Measurements from ENCODE around the gene C11orf65.

The C11orf65 gene, protein sequence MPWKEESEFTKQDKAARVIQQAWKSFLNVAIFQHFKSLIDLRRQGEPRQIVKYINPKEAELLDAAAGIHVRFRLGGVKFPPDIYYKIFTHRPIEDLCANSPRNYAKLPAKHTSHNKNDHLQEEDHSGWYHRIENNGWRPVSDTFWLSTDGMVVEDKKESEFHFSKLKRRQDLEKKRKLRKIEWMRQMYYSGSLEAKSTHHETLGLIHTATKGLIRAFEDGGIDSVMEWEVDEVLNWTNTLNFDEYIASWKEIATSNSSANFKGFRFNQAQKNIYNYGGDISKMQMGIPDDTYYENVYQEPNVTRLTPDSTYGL

DNA sequence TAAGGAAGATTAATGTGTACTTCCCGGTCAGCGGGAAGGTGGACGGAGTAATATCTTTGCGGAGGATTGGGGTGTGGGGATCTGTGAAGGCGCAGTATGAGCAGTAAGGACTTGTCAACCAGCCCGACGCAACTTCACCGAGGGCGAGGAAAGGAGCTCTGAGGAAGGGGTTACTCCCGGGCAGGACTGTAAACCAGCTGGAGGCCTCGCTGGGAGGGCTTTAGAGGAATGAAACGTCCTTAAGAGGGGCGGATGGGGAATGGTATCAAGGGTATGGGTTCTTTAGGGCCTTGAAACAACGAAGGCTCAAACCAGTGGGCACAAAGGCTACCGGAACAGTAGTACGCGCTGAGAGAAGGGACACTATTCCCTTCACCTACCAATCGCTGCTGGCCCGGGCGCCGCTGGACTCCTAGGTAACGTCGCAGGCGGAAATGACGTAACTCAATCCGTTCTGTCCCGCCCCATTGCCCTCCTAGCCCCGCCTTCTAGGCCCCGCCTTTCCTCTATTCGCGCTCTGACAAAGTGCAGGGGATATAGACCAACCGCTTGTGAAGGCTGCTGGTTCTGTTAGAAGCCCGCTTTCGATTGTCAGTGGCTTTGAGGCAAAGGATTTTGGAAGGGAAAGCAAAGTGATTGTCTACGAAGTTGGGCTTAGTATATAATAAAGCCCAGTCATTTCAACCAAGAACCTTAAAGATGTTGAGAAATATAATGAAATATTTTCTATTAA is at the start of gene C11orf65:
Gene C11orf65, minus strand, starts transcription at position 439 of the 733 bp plus-strand sequence. CDS start 5,970 bp downstream, outside the sequence.
- peak; percentile 98 for FAIRE-seq

DNA sequence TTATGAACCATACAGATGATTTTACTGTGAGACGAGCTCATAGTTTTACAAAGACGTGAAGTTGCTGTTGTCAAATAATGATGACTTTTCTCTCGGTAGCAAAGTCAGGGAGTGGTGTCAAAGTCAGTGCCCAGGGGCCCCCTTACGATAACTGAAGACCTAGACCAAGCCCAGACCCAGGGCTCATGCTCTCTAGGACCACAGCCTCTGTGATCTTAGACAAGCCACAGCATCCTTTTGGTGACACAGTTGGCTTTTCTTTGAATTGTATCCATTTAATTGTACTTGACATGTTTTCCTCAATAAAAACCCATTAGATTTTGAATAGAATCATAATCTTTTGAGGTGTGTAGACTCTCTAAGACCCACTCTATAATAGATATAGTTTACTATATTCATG is 48.8 kb upstream of the C11orf65 start:
- no peak for FAIRE-seq

DNA sequence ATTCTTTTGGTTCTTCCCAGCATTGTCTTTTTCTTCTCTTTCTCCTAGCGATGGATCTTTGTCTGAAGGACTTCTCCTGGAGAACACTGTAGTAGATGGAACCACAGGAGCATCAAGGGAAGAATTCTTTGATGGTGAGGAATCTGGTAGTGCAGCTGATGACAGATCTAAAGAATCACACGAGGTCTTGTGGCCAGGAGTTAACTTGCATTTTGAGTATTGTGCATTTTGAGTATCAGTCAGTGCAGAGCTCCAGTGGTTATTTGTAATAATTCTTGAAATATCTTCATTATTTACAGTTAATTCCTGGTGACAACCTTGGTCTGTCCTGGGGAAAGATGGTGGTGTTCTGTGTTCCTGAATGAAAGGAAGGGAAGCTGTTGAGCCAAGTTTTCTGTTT is 45.4 kb upstream of the C11orf65 start:
- no peak for FAIRE-seq

DNA sequence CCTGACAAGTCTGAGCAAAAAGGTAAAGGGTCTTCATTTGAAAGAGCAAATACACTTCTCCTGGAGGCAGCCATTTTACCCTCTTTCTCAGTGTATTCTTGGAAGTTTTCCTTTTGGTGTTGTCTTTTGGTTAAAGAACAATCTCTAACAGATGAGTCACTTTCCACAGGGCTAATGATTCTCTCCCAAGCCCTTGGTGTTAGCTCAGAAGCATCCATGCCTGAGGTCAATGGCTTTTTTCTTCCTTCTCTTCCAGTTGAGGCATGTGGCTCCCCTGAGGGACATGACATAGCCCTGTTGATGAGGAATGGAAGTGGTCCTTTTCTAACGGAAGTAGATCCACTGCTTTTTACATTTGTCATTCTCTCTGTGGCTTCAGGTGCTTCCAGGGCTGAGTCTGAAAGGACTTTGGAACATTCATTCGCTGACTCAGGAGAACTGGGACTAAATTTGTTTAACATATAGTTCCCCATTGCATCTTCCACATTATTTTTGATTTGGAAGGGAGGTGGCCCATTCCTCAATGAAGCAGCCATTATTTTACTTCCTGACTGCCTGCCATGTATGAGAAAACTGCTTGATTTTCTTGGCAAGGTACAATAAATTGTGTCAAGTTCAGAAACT is 44.6 kb upstream of the C11orf65 start:
- FAIRE-seq: no peak

DNA sequence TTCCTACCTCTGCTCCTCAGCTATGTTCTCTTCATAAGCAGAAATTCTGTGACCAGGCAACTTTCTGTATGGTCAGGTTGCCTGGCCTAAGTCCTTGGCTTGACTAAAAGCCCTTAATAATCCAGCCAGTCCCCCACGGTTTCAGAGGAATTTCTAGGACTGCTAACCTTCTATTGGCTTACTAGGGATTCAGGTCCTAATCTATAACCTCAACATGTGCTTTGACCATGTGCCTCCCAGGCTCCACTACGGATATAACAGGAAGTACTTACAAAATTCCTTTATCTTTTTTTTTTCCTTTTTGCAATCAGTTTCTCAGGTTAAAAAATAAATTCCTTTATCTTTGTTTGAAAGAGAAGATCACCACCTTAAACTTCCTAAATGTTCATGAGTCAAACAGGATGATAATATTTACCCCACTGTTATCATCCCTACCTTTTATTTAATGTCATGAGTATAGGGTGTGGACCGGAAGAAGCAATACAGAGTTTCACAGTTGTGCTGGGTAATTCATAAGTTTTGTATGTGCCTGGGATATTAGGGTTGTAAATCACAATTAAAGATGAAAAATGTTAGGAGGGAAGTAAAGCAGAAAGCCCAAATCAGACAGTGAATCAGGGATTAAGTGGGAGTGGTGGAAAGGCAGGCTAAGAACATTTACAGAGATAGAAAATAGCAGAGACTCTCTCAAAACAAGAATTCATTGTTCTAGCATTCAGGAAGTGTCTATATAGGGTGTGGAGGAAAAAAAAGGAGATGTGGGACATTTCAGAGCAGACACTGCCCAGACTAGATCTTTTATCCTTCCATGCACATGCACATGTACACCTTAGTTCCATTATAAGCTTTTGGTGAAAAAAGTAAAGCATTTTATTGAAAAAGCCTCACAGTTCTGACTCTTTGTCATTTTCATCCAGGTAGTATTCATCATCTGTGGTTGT is 41.6 kb upstream of the C11orf65 start:
- FAIRE-seq: no peak

DNA sequence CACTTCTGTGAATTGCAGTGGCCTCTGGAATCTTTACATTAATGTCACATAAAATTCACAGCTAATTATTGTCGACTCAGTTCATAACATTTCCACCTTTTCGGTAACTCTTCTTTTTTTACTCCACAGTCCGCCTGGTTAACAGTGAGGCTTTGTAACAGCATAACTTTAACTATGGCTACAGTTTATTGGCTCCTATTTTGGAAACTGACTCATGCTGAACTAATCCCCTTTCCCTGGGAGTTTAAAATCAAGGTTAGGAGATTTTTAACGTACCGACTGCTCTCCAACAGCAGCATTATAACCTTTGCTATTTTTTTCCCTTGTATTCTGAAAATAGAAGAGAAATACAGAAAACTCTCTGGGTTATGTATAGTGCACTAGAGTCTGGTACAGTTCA is 34.1 kb upstream of the C11orf65 start:
- no peak for FAIRE-seq

DNA sequence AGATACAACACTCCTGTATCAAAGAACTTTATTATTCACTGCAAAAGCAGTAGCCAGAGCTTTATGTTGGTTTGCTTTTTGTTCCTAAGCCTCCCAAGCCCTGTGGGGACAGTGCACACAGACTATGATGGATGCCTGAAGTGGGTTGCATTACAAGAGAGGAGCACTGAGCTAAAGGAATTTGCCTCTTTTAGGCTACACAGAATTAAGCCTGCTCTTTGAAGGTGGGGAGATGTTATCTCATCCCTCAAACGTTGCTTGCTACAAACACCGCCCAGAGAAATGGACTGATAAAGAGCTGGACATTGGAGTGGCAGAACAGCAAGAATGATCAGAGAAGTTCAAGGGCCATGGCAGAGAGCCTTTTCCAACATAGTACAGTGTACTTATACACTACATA is 33.4 kb upstream of the C11orf65 start:
- no peak for FAIRE-seq

DNA sequence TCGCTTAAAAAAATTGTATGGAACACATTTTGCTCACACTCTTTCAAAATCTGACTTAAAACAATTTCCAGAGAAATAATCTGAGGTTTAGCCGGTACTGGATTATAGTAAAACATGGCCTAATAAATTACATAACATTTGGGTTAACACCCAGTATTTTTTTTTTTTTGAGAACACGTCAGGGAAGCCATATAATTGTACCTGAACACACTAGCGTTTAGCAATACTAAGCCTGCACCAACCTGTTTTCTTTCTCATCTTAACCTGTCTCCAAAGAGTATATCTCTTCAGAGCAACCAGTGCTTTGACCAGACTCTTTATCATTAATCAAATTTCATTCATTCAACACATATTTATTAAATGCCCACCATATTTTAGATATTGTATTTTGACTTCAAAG is 32.8 kb upstream of the C11orf65 start:
- FAIRE-seq: no peak

DNA sequence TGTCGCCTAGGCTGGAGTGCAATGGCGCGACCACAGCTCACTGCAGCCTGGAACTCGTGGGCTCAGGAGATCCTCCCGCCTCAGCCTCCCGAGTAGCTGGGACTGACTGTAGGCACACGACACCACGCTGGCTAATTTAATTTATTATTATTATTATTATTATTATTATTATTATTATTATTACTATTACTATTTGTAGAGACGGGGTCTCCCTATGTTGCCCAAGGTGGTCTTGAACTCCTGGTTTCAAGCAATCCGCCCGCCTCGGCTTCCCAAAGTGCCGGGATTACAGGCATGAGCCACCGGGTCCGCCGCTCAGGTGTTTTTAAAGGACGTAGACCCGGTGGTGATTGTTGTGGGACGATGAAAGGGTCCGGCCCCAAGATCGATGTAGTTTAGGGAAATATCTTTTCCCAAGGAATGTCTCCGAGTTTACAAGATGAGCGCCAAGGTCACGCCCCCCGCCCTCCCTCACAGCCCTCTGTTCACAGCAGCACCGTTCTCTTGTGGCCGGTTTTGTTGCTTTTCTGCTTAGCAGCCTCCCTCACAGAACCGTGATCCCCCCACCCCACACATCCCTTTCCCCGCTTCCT is 31.6 kb upstream of the C11orf65 start:
- FAIRE-seq: no peak

DNA sequence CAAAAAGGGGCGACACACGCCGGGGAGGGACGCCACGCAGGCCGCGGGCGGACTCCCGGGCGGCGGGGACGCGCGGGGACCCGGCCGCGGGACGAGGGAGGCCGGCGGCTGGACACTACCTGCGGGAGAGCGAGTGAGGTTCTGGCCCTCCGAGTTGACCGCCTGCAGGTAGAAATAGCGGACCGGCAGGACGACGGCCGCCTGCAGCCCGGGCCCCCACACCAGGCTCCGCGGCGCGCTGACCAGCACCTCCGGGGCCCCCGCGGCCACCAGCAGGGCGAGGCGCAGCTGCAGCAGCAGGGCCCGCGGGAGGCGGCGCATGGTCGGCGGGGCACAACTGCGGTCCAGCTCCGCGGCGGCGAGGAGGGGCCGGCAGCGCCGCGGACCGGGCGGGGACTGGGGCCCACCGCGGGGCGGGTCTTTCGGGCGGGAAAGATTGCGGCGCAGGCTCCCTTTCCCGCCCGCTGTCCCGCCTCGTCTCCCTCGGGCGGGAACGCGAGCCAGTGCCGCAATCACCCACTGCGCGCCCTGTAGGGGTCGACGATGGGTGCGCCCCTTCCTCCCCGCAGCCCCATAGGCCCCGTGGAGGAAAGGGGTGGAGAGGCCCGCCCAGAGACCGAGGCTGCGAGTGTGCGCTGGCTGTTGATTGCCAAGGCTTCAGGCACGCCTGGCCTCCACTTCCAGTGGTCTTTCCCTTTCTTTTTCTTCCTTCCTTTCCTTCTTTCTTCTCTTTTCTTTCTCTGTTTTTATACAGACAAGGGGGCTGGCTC is 30.9 kb upstream of the C11orf65 start, which contains the start of gene POGLUT3:
Gene POGLUT3, minus strand, starts transcription at position 339 of the 770 bp plus-strand sequence. Its CDS starts 18 bp downstream, at position 321.
- FAIRE-seq: no peak

DNA sequence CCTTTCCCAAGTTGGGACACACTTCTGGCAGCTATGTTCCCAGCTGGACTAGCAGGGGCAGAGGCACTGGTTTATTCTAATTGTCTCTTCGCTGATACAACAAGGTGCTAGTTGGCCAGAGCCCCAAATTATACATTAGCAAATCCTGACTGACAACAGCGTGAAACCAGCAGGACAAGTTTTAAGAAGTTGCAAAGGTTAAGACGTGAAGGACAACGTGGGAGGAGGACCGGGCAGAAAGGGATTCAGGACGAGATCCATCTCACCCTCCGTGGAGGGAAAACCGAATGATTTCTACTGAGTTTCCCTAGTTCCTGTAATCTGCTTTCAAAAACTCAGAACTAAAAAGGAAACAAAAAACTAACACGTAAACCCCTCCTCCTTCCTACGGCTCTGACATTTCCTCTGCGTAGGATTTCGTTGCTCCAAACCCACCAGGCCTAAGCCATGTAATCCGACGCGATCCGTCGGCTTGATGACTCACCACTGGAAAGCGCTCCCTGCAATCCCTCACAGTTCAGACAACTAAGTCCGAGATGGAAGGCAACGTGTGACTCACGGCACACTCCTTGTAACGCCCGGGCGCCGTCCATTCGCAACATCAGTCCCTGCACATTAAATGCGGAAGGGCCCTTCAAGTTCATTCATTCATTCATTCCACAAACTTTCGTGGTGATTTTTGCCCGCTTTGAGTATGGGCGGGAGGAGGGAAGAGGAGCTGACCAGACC is 30.2 kb upstream of the C11orf65 start:
- peak; percentile 99 for FAIRE-seq

DNA sequence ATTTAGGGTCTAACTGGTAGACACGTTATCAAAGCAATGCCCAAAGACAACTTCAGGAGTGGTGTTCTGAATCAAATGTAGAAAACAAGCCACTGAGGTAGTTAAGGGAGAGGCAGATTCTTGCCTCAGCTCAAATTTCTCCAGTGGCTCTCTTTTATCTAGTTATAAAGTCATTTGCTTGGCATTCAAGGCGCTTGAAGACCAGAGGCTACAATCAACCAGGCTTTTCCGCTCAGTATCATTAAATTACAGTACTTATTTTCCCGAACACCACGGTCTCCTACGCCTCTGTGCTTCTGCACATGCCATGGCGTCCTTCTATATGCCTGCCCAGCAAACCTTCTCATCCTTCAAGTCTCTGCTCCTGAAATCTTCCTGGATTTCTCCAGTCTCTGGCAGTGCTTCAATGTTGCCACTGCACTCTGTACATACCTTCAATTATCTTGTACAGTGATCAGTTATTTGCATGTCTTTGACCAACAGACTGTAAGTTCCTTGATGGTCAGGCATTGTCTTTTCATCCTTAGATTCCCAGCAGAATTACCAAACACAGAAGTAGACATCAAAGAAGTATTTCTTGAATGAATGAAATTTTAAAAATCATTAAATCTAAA is 29.4 kb upstream of the C11orf65 start:
- no peak for FAIRE-seq

DNA sequence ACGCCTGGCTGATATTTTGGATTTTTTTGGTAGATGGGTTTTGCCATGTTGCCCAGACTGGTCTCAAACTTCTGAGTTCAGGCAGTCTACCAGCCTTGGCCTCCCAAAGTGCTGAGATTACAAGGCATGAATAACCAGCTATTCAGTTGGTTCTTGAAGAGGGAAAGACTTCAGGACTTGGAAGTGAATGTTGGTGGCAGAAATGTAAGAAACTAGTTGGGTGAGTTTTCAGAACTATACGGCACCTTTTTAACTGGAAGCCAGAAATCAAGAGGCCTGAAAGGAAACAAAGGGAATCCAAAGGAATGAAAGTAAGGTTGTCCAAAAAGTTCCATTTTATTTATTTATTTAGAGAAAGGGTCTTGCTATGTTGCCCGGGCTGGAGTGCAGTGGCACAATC is 28.0 kb upstream of the C11orf65 start:
- FAIRE-seq: no peak

DNA sequence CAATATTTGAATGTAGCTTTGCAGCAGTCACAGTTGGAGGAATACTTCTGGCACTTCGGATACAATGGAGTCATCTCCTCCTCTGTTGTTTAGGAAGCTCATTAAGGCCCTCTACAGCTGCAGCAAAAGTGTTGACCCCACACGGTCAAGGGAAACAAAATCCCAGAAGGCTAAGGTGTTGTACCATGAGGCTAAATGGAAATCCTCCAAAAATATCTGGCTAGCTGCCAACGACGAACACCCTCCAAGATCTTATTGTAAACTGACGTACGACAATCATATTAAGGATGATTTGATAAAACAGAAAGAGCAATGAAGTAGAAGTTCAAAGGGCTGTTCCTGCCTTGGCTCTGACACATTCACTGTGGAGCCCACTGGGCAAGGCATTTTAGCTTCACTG is 26.9 kb upstream of the C11orf65 start:
- FAIRE-seq: no peak

DNA sequence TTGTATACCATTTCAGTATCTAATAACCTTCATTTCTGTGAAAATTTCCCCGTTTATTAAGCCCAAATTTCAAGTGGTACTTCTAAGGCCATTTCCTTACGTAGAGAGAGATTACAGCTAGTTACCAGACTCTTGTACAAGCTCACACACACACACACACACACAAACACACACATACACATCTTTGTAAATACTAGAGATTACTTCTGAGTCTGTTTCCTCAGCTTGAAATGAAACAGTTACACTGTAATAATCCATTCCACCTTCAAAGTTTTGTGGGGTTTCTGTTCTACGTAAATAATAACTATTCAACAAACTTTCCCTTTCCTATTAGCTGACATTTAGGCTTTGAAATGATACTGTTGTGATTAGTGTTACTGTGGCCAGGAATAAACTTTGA is 24.6 kb upstream of the C11orf65 start:
- FAIRE-seq: no peak

DNA sequence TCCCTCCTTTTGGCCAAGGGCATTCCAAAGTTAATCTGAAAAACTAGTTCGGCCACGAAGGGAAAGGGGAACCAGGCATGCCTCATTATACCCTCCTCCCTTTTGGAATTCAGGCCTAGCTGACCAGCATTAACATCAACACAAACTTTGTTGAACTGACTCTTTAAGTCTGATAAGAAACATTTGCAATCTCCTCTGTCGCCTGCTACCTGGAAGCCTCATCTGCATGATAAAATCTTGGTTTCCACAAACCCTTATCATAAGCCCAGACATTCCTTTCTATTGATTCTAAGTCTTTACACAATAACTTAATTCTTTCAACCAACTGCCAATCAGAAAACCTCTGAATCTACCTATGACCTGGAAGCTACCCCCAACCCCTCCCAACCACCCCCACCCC is 19.5 kb upstream of the C11orf65 start:
- no peak for FAIRE-seq

DNA sequence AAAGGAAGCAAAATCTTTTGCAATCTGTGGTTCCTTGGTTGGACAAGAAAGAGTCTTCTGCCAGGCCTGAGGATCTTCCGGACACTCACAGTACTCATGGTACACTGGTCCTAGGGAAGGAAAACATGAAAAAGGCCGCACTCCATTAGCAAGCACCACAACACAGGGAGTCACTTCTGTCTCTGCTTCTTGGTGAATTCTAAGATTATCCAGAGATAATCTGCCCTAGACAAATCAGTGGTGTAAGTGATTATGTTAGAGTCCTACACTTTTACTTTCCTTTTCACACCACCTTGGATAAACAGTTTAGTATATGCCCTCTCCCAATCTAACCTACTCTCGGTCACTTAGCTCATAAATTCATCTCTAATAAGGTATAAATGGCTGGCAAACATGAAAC is 19.0 kb upstream of the C11orf65 start:
- no peak for FAIRE-seq

DNA sequence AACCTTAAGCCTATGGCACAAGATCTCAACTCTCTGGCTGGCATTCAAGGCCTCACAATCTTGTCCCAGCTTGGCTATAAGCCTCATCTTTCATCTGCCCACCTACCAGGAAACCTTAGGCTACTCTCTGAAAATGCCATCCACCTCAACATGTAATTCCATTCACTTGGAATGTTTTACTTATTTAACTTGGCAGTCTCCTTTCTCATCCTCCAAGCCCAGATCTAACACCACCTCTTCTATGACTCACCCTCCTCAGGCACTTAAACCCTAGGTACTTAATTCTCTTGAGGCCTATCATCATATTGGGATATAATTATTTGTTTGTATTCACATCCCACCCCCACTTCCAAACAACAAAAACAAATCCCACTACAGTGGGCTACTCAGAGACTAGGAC is 15.8 kb upstream of the C11orf65 start:
- no peak for FAIRE-seq

DNA sequence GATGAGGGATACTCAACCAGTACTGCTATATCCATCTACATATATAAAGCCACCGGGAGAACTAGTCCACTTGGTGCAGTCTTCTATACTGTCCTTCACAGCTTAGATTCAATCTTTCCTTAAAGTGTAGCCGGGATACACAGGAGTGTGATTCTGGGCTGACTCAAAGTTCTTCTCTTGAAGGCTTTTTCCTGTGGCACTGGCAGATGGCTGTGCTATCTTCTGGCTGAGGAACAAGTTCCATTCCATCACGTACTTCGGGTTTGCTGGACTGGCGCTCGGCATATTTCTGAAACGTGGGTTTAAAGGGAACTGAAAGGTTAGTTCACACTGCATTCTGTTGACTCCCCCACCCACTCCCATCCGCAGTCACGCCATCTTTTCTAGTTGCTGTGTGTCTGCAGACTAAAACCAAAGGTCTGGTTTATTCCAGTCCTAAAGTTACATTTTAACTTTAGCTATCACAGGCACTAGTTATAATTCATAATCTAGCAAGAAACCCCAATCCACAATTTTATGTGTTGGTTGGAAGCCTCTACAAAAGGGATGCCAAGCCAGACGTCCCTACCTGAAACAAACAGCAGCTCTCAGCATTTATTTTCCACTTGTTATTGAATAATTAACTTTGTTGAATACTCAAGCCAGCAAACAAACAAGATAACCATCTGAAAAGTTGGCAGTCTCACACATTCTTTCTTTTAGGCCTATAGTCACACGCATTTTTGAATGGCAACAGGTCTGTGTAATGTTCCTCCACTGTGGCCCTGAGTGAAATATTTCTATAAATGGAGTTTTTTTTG is 7.5 kb upstream of the C11orf65 start:
- no peak for FAIRE-seq

DNA sequence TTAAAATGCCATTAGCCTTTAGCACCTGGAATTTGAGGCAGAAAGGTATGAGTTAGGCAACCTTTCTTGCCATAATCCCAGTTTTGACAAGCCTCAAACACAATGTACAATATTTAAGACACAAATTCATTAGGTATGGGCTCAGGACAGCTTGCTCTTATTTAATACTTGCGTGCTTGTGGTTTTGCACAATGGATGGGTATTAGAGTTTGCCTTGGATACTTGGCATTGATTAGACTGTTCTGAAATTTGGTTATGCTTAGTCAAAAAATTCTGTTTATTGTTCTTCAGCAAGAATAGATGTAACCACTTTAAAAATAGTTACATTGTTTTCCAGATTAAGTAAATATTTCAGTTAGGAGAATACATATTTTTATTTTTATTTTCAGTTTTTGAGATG is 5.4 kb upstream of the C11orf65 start:
- FAIRE-seq: no peak

All from A204.1 (cell line).